ENCODE measurements around the gene KLHL29. TPM values are rescaled to one million over a fixed set of nuclear protein-coding genes. Genes with fewer than 3 reads are reported as not detected.

KLHL29 gene
- total RNA-seq, 1 experiment from 2014 or later: 16.7 TPM

GRCh38 chr2:23475036-23475435, 90.1 kb downstream of the KLHL29 start:
- intact Hi-C loops (cut with micrococcal nuclease): no loop called here
- no peaks in the 10 kb centered on the region for H3K9me3 ChIP-seq (ENCODE audit: control insufficient read depth in 1 of 2, insufficient read depth in 1 of 2, low read depth in 1 of 2, low read length in 2 of 2)
- H3K4me2 ChIP-seq (ENCODE audit: low read length): no peak overlapping the region
- ChIA-PET RAD21 (ENCODE audit: low non-redundant PET in 1 of 2, low total read pairs in 2 of 2, uncharacterized antibody in 2 of 2, unreplicated experiment in 2 of 2) (no interaction called here), CTCF (no interaction called here), POLR2A (no interaction called here)
- H3K27me3 ChIP-seq (ENCODE audit: insufficient read depth, low read length): no peaks in the 10 kb centered on the region
- H2AFZ ChIP-seq (ENCODE audit: low read depth, low read length, poor library complexity, severe bottlenecking): no peak overlapping the region
- H3K79me2 ChIP-seq (ENCODE audit: insufficient read depth, low read length): no peaks in the 10 kb centered on the region; the same call in 1 of the 2 replicates
- H3K9ac ChIP-seq (ENCODE audit: low read length): no peak overlapping the region
- no peaks in the 10 kb centered on the region for H3K36me3 ChIP-seq (ENCODE audit: control insufficient read depth in 1 of 2, insufficient read depth in 2 of 2, low read length in 2 of 2)
- no peak overlapping the region for H3K4me3 ChIP-seq (replicated peaks in 1 of 2; ENCODE audit: low read depth in 1 of 2, low read length in 2 of 2)
- peaks cover 0 to under 1% of the 10 kb centered on the region in 2 experiments; a peak in 1 of 4 replicates for H3K4me1 ChIP-seq (ENCODE audit: control insufficient read depth in 1 of 2, insufficient read depth in 2 of 2, low read length in 2 of 2)
- TF ChIP-seq, protein P1, sequence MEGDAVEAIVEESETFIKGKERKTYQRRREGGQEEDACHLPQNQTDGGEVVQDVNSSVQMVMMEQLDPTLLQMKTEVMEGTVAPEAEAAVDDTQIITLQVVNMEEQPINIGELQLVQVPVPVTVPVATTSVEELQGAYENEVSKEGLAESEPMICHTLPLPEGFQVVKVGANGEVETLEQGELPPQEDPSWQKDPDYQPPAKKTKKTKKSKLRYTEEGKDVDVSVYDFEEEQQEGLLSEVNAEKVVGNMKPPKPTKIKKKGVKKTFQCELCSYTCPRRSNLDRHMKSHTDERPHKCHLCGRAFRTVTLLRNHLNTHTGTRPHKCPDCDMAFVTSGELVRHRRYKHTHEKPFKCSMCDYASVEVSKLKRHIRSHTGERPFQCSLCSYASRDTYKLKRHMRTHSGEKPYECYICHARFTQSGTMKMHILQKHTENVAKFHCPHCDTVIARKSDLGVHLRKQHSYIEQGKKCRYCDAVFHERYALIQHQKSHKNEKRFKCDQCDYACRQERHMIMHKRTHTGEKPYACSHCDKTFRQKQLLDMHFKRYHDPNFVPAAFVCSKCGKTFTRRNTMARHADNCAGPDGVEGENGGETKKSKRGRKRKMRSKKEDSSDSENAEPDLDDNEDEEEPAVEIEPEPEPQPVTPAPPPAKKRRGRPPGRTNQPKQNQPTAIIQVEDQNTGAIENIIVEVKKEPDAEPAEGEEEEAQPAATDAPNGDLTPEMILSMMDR (IDR thresholded peaks at IDR 0.05 in 2 of 3, conservative IDR thresholded peaks at IDR 0.05 in 1 of 3; ENCODE audit: borderline replicate concordance in 1 of 3, insufficient read depth in 1 of 3, low read depth in 2 of 3, low read length in 2 of 3): no peak
- TF ChIP-seq ZFX (IDR thresholded peaks at IDR 0.05) (no peak), SRF (IDR thresholded peaks at IDR 0.05; ENCODE audit: low read depth) (no peak), JUND (IDR thresholded peaks at IDR 0.05) (no peak), SIN3A (IDR thresholded peaks at IDR 0.05; ENCODE audit: low read depth) (no peak), ATF3 (IDR thresholded peaks at IDR 0.05) (no peak), YY1 (IDR thresholded peaks at IDR 0.05; ENCODE audit: extremely low read depth, insufficient replicate concordance, low read depth, low read length) (no peak), CBX3 (IDR thresholded peaks at IDR 0.05; ENCODE audit: low read depth) (no peak), ELF1 (IDR thresholded peaks at IDR 0.05; ENCODE audit: borderline replicate concordance, low read depth) (no peak), CEBPB (IDR thresholded peaks at IDR 0.05; ENCODE audit: low read depth) (no peak)
- TF ChIP-seq, protein P2, sequence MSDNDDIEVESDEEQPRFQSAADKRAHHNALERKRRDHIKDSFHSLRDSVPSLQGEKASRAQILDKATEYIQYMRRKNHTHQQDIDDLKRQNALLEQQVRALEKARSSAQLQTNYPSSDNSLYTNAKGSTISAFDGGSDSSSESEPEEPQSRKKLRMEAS (IDR thresholded peaks at IDR 0.05): no peak
- DNase-seq (ENCODE audit: low read depth, low spot score) (no peak), ATAC-seq (no peak)
- H3K27ac ChIP-seq (ENCODE audit: low read depth, low read length): no peak overlapping the region
- no peaks in the 10 kb centered on the region for H4K20me1 ChIP-seq (ENCODE audit: insufficient read depth)
- BruUV-seq (replicated peaks): no TSS peak
- no peaks in the 10 kb centered on the region for H3K9me2 ChIP-seq (ENCODE audit: insufficient read depth)
